Vagina (tissue), 2 donors: ENCODE measurements around the gene AKR1B1.

Experiments used
- POLR2A ChIP-seq, 2 donors: fragments of 450-650 bp; IDR thresholded peaks; one replicate each; pipeline ENCODE4 v1.6.1; 2017; ENCODE audit warnings: antibody characterized with exemption in 2 of 2, mild to moderate bottlenecking in 2 of 2, moderate library complexity in 2 of 2
- POLR2AphosphoS5 ChIP-seq, 2 donors: sonication (generic); formaldehyde crosslinking; IDR thresholded peaks; one replicate each; pipeline ENCODE4 v1.9.0; 2017; ENCODE audit warnings: antibody characterized with exemption in 2 of 2, mild to moderate bottlenecking in 2 of 2, low read depth in 1 of 2; ENCODE audit not compliant: insufficient read depth in 1 of 2

- TF ChIP-seq POLR2A (IDR thresholded peaks at IDR 0.05) (no peak), POLR2AphosphoS5 (IDR thresholded peaks at IDR 0.05; ENCODE audit: insufficient read depth in 1 of 2, low read depth in 1 of 2) (no peak)
Measured at GRCh38 chr7:134500406-134500805, 41.5 kb upstream of the AKR1B1 start.
